DMS79 (cell line): ENCODE results near the gene MET.
A peak's percentile ranks its signal among the peaks of the same experiment; 100 is the strongest.
"Not testable (repeated sequence)": the region's sequence is repeated elsewhere in the genome, so short reads cannot be mapped to it uniquely, and the experiment has no call there.

Experiments
- DNase-seq: peaks from one replicate; lab custom pipeline; 2025; lab: John Stamatoyannopoulos, UW

Gene MET

DNA sequence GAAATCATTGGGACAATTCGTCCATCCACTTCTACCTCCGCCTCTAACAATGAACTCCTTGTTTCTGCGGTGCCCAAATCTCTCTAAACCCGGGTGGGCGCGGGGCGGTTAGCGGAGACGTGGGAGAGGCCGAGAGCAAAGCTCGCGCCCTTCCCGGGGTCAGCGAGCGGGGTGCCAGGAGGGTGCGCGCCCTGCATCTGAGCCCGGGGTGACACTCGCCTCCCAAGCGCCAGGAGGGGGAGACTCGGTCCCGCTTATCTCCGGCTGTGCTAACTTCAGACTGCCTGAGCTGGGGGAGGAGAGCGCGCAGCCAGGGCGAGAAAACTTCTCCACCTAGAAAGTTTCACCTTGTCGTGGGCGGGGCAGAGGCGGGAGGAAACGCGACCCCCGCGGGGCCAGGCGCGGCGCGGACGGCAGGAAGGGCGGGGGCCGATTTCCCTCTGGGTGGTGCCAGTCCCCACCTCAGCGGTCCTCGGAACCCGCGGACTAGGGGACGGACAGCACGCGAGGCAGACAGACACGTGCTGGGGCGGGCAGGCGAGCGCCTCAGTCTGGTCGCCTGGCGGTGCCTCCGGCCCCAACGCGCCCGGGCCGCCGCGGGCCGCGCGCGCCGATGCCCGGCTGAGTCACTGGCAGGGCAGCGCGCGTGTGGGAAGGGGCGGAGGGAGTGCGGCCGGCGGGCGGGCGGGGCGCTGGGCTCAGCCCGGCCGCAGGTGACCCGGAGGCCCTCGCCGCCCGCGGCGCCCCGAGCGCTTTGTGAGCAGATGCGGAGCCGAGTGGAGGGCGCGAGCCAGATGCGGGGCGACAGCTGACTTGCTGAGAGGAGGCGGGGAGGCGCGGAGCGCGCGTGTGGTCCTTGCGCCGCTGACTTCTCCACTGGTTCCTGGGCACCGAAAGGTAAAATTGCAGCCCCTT lies at the start of gene MET:
Gene MET, plus strand, starts transcription at position 516 of the 915 bp plus-strand sequence. CDS start 26,889 bp downstream, outside the sequence.
- peak; percentile 57 for DNase-seq

DNA sequence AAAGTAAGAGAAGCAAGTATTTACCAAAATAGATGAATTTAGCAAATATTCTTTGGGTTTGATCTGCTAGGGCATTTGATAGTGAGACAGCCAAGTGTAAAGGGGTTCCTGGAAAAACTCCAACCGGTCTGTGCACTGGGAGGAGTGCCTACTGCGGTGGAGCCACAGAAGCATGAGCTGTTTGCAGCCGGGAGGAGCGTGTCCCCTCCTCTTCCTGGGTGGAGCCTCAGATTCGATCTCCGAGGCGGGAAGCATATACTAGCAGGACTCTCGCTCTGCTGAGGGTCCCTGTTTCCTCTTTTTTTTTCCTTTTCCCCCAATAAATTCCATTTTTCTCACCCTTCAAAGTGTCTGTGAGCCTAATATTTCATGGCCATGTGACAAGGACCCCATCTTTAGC lies 45.1 kb upstream of the MET start:
- DNase-seq = no peak

DNA sequence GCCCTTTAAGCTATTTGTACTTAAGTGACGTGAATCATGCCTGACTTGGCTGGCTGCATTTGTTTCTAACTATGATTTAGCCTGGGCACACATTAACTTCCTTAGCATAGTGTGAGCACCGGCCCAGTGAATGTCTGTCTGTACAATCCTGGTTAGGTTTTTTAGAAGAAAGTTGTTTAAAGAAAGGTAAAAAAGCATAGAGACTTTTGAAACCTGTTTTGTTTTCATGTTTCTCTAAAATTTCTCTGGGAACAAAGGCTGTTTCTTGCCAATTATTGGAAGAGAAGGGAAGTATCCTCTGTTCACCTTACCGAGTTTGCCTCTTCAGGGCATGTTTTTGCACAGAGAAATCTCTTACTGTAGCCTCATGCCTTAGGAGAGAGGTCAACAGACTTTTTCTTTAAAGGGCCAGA lies 42.9 kb upstream of the MET start:
- no peak for DNase-seq

DNA sequence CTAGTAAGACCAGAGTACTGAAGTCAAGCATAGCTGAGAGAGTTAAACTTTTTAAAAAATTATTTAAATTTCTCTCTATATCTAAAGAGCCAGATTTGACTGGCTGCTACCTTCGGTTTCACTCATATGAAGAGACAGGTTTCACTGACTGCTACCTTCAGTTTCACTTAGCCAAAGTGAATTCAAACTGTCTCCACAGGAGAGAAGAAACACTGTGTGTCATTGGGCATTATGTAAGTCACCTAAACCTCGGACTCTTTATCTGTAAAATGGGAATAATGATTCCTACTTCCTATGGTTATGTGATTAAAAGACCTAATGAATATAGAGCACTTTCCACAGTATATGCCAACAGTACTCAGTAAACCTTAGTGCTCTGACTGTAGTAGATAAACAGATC lies 41.6 kb upstream of the MET start:
- no peak for DNase-seq

DNA sequence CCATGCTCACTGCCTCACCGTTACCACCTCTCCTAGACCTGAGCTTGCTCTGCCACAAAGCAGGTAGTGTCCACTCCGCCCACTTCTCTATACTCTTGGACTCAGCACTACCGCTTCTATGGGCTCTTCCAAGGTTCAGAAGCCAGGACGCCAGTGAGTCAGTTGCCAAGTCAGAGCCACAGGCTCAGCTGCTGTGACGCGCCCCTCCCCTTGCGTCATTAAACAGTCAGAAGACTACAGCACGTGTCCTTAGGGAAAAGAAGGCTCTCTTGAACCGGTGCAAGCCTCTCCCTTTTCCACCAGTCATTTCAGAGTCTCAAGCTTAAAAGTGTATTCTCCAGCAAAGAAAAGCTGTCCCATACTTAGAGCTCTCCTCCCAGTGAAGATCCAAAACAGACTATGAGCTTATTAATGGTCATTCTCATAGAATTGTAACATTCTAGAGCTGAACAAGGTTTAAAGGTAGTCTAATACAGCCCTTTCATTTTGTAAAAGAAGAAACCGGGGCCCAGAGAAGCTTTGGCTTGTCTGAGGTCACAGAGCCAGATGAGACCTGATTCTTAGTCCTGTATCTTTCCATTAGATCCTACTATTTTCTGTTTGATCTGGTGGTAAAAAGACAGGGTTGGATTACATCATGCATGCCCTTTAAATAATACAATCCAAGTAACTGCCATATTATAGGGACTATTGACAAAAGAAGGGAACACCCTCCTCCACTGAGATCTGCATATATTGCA lies 40.9 kb upstream of the MET start:
- DNase-seq = no peak

DNA sequence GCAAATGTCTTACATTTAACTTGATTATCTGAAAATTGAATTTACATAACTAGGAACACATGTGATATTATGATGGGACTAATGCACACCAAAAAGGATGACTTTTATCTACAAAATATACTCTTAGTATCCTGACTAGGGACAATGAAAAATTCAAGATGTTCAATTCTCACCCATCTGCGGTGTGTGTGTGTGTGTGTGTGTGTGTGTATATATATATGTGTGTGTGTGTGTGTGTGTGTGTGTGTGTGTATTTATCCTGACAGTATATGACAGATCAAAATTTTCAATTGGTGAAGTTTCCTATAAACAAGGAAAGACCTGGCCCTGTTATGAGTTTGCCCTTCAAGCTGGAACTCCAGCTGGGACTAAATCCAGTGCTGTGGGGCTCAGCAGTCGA lies 40.3 kb upstream of the MET start:
- no peak for DNase-seq

GRCh38 chr7:116632384-116632783 lies 39.6 kb upstream of the MET start:
- no peak for DNase-seq

DNA sequence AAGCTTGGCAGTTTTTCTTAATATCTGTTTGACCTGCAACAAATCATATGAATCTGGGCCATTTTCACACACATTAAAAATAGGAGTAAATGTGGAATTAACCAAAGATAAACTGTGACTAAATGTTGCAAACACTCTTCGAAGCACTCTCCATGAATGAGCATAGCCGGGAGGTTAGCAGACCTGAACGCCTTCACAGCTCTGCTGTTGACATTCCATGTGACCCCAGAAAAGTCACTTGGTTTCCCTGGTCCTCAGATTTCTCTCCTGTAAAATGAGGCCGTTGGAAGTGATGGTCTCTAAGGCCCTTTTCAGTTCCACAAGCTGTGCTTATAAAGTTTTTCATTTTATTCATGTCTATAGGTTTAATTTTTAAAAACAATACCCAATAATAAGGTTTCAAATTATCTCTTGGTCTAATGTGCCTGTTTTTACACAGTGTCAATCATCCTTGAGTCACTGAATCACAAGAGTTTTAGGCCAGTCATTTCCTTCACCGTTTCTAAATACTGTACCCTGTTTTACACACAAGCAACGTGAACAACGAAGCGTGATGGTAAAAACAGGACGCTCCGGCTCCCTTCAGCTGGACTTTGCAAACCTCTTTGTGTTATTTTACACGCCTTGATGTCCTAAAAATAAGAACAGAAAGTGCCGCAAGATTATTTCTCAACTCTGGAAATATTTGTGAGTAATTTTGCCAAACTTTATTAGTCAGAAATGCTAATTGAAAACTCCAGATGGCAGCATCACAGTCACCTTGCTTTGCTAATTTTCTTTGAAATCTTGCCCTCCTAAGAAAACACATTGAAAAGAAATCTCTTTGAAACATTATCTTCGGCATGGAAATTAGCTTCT lies 38.6 kb upstream of the MET start:
- DNase-seq = no peak

- DNase-seq = no peak
Measured at GRCh38 chr7:116636997-116637396, 35.0 kb upstream of the MET start.

GRCh38 chr7:116638592-116638991 lies 33.4 kb upstream of the MET start:
- DNase-seq = not testable (repeated sequence)

DNA sequence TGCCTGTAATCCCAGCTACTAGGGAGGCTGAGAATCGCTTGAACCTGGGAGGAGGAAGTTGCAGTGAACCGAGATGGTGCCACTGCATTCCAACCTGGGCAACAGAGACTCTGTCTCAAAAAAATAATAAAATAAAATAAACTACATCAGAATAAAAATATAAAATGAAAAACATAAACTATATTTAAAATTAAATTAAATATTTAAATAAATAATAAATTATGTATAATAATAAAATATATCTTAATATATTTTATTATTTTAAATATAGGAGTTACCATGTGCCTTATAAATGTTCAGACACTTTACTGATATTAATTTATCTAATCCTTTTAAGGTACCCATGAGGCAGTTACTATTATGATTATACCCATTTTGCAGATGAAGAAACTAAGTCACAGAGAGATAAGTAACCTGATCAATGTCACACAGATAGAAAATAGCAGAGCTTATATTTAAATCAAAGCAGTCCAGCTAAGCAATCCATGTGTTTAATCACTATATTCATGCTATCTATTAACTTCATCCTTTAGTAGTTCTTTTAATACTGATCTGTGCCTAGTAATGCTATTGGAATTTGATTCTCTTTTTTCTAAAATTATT lies 30.3 kb upstream of the MET start:
- no peak for DNase-seq

DNA sequence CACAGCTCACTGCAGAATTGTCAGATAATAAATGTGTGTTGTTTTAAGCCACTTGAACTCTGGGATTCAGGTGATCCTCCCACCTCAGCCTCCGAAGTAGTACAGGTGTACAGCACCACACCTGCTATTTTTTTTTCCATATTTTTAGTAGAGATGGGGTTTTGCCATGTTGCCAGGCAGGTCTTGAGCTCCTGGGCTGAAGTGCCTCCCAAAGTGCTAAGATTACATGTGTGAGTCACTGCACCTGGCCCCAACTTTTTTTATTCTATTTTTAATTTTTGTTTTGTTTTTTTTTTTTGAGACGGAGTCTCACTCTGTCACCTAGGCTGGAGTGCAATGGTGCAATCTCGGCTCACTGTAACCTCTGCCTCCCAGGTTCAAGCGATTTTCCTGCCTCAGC lies 28.8 kb upstream of the MET start:
- DNase-seq = not testable (repeated sequence)

DNA sequence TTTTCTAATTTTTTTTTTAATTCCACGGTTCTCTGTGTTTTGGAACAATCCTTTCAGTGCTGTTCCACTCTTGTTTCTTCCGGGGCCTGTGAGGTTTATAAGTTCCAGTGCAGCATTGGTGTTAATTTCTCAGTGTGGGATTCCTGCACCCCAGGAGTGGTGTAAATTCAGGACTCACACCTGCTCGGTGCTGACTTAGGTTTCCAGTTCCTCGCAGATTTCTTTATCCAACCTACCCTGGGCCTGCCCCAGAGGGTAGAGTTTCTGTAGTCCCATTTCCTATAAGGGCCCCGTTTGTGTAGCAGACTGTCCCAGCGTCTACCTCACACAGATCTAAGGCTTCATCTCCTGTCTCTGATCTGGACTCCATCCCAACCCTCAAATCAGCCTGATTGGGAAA lies 27.4 kb upstream of the MET start:
- no peak for DNase-seq

DNA sequence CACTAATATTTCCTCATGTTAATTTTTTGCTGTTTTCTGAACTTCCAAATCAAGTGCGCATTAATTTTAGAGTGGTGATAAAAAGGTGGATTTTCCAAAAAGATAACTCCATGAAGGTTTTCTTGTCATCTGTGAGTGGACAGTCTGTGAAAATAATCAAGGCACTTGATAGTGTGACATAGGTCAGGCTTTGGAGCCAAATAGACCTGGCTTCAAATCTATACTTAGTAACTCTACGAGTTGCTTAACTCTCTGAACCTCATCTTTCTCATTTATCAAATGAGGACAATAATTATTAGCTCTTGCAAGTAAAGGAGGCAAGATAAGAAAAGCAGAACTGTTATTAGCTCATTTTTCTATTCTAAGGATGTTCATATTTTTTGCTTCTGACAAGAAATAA lies 24.7 kb upstream of the MET start:
- no peak for DNase-seq

DNA sequence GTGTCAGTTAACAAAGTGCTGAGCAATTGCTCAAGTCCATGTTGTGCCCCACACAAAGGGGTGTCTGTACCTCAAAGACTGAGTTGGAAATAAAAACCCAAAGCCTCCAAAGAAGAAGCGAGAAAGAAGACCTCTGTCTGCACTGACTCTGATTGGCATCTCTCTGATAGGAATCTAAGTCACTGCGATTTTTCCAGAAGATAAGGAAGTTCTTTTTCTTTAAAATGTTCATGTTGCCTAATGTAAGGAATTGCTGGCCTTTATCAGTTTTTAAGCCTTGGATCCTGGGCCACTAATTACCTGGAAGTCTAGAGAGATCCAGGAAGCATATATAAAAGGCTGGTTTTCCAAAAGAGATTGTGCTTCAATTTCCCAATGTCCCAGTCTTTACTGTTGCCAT lies 24.1 kb upstream of the MET start:
- DNase-seq = no peak

GRCh38 chr7:116650436-116650835 lies 21.6 kb upstream of the MET start:
- no peak for DNase-seq

DNA sequence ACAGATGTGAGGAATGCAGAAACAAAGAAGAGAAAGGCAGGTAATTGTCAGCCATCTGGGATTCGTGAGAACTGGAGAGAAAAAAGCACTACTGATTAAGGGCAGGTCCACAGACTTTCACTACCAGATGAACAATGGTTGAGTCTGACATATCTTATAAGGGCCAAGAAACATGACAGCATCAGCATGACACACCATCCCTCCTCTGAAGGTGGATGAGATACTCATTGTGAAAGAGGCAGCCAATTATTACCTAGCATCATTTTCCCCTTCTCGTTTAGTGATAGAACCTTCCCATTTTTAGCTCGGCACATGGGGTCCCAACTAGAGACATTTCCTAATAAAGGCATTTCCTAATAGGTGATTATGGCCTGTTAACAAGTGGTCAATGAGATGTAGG lies 19.2 kb upstream of the MET start:
- DNase-seq = no peak

DNA sequence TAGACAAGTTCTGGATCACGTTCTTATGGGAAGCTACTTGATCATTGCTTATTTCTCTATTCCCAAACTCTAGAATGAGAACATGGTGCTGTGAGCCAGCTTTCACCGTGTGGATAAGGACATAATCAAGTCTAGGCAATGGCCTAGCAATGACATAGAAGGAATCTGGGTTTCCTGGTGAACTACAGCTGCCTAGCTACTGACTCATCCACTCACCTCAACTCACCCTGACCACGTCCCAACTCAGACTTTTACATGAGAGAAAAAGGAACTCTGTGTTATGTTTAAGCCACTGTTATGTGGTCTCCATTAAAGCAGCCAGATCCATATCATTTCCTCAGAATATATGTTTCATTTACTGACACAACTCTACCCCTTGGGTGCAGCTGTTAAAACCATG lies 18.8 kb upstream of the MET start:
- DNase-seq = no peak

DNA sequence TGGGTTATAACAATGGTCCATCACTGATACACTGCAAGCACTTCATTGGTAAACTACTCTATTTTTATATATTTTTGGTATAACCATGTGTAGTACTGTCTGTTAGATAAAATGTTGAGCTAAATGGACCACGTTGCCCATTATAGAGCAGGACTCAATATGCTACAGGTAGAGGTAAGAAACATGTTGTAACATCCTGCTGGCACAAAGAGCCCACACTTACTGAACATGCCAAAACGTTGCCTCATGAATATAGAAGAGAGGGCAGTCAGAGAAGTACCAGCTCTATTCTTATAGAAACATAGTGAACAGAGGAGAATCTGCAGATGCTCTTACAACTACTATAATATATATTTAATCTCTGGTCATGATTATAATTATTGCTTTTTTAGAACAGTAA lies 18.4 kb upstream of the MET start:
- DNase-seq = no peak

GRCh38 chr7:116659248-116659647 lies 12.7 kb upstream of the MET start:
- DNase-seq = not testable (repeated sequence)

- DNase-seq = no peak
Measured at GRCh38 chr7:116661865-116662264, 10.1 kb upstream of the MET start.

- no peak for DNase-seq
Measured at GRCh38 chr7:116663744-116664143, 8.3 kb upstream of the MET start.
